Activated CD8-positive, alpha-beta T cell treated with anti-CD3 and anti-CD28 coated beads for 36 hours (primary cell): ENCODE measurements around the gene SMG7. TPM values are rescaled to one million over a fixed set of nuclear protein-coding genes. Genes with fewer than 3 reads are reported as not detected.

Experiments
- ATAC-seq: fragments of 200-7000 bp; cut with Tn5 transposase; one replicate; pipeline ENCODE4 v1.10.0; 2021; ENCODE audit warnings: mild to moderate bottlenecking, moderate library complexity
- CTCF ChIA-PET: fragments of 350-600 bp; sonication (Branson Sonifier 250); formaldehyde crosslinking; loops from one replicate; lab custom pipeline; 2021; ENCODE audit warnings: antibody characterized with exemption; lab: Charles Lee
- POLR2A ChIA-PET: fragments of 350-600 bp; sonication (Branson Sonifier 250); formaldehyde crosslinking; loops from one replicate; lab custom pipeline; 2021; ENCODE audit warnings: antibody characterized with exemption; lab: Charles Lee
- DNase-seq: peaks from one replicate; pipeline ENCODE4 v3.0.0-alpha.2; 2020
- H3K27ac Mint-ChIP-seq: one replicate; pipeline ENCODE4 v1.8.0; 2021; ENCODE audit warnings: mild to moderate bottlenecking, mixed read lengths
- H3K27me3 Mint-ChIP-seq: one replicate; pipeline ENCODE4 v1.8.0; 2021; ENCODE audit warnings: mixed read lengths
- H3K36me3 Mint-ChIP-seq: one replicate; pipeline ENCODE4 v1.8.0; 2021; ENCODE audit warnings: low read depth, mixed read lengths
- H3K4me1 Mint-ChIP-seq: one replicate; pipeline ENCODE4 v1.8.0; 2021; ENCODE audit warnings: low read depth, mixed read lengths
- H3K4me3 Mint-ChIP-seq: one replicate; pipeline ENCODE4 v1.8.0; 2021; ENCODE audit warnings: mild to moderate bottlenecking, moderate library complexity, mixed read lengths
- H3K9me3 Mint-ChIP-seq: one replicate; pipeline ENCODE4 v1.8.0; 2021; ENCODE audit warnings: mixed read lengths
- intact Hi-C: fragments of 100-400 bp; cut with micrococcal nuclease; formaldehyde crosslinking; loops from one replicate; pipeline ENCODE4 v1.10.0; 2022
- total RNA-seq, 2 experiments: library from RNA; stranded (reverse); gene quantifications; one replicate each; pipeline ENCODE4 v1.2.3, GENCODE V29; 2021
- TF ChIP-seq, protein P1 (sequence below): fragments of 200-600 bp; IDR thresholded peaks from one replicate; pipeline ENCODE4 v1.8.0; 2022; ENCODE audit warnings: antibody characterized with exemption, mild to moderate bottlenecking

The SMG7 gene
- total RNA-seq, 2 experiments from 2014 or later, result 59.2 to 59.5 TPM

DNA sequence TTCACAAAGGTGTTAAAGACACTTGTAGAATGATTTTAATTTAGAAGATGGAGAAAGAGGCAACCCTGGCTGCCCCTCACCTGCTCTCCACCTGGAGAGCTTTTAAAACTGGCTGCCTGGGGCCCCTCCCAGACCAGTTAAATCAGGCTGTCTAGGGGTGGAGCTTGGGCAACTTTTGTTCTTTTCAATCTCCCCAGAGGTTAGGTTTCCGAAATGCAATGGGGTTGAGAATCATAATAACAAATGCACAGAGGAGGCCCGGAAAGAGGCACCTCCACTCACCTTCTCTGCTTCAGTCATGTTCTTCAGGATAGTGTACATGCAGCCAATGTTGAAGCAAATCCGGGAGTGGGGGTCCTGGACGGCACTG lies 117.6 kb downstream of the SMG7 start:
- POLR2A ChIA-PET, result interaction anchor here (0.6 to 3.0 kb wide), 5 partner anchors 13 to 119 kb away, joined by 3 to 19 read pairs (median 3); partner anchors contain the start of gene SMG7
- Mint-ChIP-seq H3K27ac (peak overlapping the region; percentile 77), H3K36me3 (no peaks in the 10 kb centered on the region), H3K27me3 (peaks cover 2% of the 10 kb centered on the region), H3K4me1 (peaks cover 45% of the 10 kb centered on the region), H3K4me3 (peak overlapping the region; percentile 50), H3K9me3 (peaks cover 1% of the 10 kb centered on the region)
- CTCF ChIA-PET, result interaction anchor here (1.3 to 2.0 kb wide), 3 partner anchors 10 to 95 kb away, joined by 4 to 13 read pairs (median 9); no protein-coding TSS in a partner anchor
- DNase-seq (no peak), ATAC-seq (no peak)
- intact Hi-C loops, result no loop called here
- TF ChIP-seq, protein P1, sequence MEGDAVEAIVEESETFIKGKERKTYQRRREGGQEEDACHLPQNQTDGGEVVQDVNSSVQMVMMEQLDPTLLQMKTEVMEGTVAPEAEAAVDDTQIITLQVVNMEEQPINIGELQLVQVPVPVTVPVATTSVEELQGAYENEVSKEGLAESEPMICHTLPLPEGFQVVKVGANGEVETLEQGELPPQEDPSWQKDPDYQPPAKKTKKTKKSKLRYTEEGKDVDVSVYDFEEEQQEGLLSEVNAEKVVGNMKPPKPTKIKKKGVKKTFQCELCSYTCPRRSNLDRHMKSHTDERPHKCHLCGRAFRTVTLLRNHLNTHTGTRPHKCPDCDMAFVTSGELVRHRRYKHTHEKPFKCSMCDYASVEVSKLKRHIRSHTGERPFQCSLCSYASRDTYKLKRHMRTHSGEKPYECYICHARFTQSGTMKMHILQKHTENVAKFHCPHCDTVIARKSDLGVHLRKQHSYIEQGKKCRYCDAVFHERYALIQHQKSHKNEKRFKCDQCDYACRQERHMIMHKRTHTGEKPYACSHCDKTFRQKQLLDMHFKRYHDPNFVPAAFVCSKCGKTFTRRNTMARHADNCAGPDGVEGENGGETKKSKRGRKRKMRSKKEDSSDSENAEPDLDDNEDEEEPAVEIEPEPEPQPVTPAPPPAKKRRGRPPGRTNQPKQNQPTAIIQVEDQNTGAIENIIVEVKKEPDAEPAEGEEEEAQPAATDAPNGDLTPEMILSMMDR, result no peak

DNA sequence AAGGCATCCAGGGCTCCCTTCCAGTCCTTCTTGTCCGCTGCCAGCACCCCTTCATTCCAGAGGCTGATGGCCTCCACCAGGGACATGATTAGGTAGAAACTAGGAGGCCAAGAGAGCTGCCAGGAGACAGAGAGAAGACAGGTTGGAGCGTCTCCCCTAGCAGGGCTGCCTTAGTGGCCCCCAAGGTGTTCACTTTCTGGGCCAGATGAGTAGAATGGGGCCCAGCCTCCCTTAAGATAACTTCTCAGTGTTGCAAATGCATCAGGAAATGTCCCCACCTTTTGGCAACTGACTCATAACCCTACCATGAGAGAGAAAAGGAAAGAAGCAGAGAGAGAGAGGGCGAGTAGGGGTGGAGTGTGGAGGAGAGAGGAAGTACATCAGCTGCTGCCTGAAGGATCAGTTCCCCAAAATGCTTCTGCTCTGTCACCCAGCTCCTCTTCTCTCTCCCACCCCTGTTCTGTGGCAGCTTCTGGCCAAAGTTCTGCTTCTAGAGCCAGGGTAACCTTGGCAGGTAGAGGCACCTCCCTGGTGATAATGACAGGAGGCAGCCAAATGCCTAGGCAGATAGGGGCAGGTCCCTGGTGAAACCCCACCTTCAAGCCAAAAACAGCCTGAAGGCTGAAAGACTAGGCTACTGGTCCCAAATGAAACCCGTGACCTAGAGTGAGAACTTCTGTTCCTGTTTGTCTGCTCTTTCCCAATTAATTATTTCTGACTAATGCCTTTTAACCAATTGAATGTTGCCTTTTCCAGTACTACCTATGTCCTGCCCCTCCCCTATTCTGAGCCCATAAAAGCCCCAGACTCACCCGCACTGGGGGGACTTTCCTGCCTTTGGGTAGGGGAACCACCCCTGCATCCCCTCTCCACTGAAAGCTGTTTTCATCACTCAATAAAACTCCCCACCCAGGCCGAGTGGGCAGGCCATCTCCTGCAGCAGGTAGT lies 118.2 kb downstream of the SMG7 start, which contains the start of gene NCF2:
Gene NCF2, minus strand, starts transcription at position 216 of the 948 bp plus-strand sequence. Its CDS starts 130 bp downstream, at position 86.
- Mint-ChIP-seq H3K4me1 (peaks cover 43% of the 10 kb centered on the region), H3K36me3 (no peaks in the 10 kb centered on the region), H3K4me3 (peak within 1 kb of the TSS; percentile 50), H3K27ac (peak within 1 kb of the TSS; percentile 77), H3K9me3 (peaks cover 1% of the 10 kb centered on the region), H3K27me3 (peaks cover 2% of the 10 kb centered on the region)
- ATAC-seq (peak; percentile 92), DNase-seq (peak; percentile 77)
- TF ChIP-seq, protein P1, result no peak
- intact Hi-C loops, result no loop called here
- CTCF ChIA-PET, result interaction anchor here (1.3 to 2.0 kb wide), 3 partner anchors 11 to 94 kb away, joined by 4 to 13 read pairs (median 9); no protein-coding TSS in a partner anchor
- POLR2A ChIA-PET, result interaction anchor here (0.6 to 3.0 kb wide), 5 partner anchors 13 to 120 kb away, joined by 3 to 19 read pairs (median 3); partner anchors contain the start of gene SMG7

DNA sequence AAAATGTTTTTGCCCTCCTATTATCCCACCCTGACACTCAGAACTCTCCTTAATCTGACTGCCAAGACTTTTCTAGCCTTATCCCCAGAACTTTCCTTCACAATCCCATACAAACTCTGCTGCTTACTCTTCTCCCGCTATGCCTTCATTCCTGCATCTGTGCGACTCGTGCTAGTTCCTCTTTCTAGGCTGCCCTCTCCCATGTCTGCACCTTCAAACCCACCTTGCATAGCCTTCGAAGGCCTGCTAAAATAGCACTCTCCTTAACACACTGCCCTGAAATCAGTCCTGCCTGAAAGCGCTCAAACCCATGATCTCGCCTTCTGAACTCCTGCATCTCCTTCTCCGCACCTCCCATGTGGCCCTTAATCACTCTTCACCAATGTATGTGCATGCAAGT lies 120.4 kb downstream of the SMG7 start:
- Mint-ChIP-seq H3K4me1 (peaks cover 43% of the 10 kb centered on the region), H3K27me3 (peaks cover 2% of the 10 kb centered on the region), H3K27ac (no peak overlapping the region), H3K36me3 (no peaks in the 10 kb centered on the region), H3K4me3 (no peak overlapping the region), H3K9me3 (peaks cover 1% of the 10 kb centered on the region)
- ChIA-PET POLR2A (no interaction called here), CTCF (interaction anchor here (1.2 kb wide), 1 partner anchor 11 kb away, joined by 4 read pairs; no protein-coding TSS in a partner anchor)
- DNase-seq (no peak), ATAC-seq (no peak)
- intact Hi-C loops, result no loop called here
- TF ChIP-seq, protein P1, result no peak

GRCh38 chr1:183593356-183593755 lies 121.1 kb downstream of the SMG7 start:
- no peak overlapping the region for H3K27ac Mint-ChIP-seq
- TF ChIP-seq, protein P1, result no peak
- POLR2A ChIA-PET, result no interaction called here
- H3K36me3 Mint-ChIP-seq, result no peaks in the 10 kb centered on the region
- ATAC-seq (no peak), DNase-seq (no peak)
- CTCF ChIA-PET, result no interaction called here
- peaks cover 2% of the 10 kb centered on the region for H3K27me3 Mint-ChIP-seq
- no peak overlapping the region for H3K4me3 Mint-ChIP-seq
- peaks cover 1% of the 10 kb centered on the region for H3K9me3 Mint-ChIP-seq
- intact Hi-C loops, result no loop called here
- H3K4me1 Mint-ChIP-seq, result peaks cover 46% of the 10 kb centered on the region
